Muscle layer of duodenum (tissue), 2 donors: ENCODE measurements around the gene BCL2.

Experiments used
- H3K27ac ChIP-seq: one replicate; pipeline ENCODE4 v1.7.0; 2013; ENCODE audit warnings: mild to moderate bottlenecking, low read length
- H3K27me3 ChIP-seq: one replicate; pipeline ENCODE4 v1.7.0; 2013; ENCODE audit warnings: low read depth, mild to moderate bottlenecking, control low read depth, low read length
- H3K36me3 ChIP-seq, 2 donors: one replicate each; pipeline ENCODE4 v1.7.0; 2013; ENCODE audit warnings: low read length in 2 of 2, control low read depth in 1 of 2, mild to moderate bottlenecking in 1 of 2; ENCODE audit not compliant: insufficient read depth in 2 of 2, control insufficient read depth in 1 of 2
- H3K4me1 ChIP-seq, 2 donors: one replicate each; pipeline ENCODE4 v1.7.0; 2013; ENCODE audit warnings: low read length in 2 of 2, mild to moderate bottlenecking in 2 of 2, control low read depth in 1 of 2, moderate library complexity in 1 of 2; ENCODE audit not compliant: insufficient read depth in 2 of 2, control insufficient read depth in 1 of 2
- H3K4me3 ChIP-seq, 2 donors: one replicate each; pipeline ENCODE4 v1.7.0; 2013; ENCODE audit warnings: low read length in 2 of 2, low read depth in 1 of 2, mild to moderate bottlenecking in 1 of 2
- H3K9me3 ChIP-seq, 2 donors: one replicate each; pipeline ENCODE4 v1.7.0; 2013; ENCODE audit warnings: low read length in 2 of 2, control low read depth in 1 of 2, mild to moderate bottlenecking in 1 of 2; ENCODE audit not compliant: control insufficient read depth in 1 of 2
- donor health status: healthy.

Gene BCL2

GRCh38 chr18:63290821-63291200 is 28.8 kb downstream of the BCL2 start:
- Histone ChIP-seq H3K4me3 (no peak overlapping the region), H3K4me1 (peaks cover 9 to 40% of the 10 kb centered on the region in 2 donors), H3K9me3 (no peaks in the 10 kb centered on the region), H3K27ac (no peak overlapping the region), H3K36me3 (no peaks in the 10 kb centered on the region), H3K27me3 (no peaks in the 10 kb centered on the region)

- H3K4me1 ChIP-seq, result peaks cover 9 to 40% of the 10 kb centered on the region in 2 donors
- no peak overlapping the region for H3K4me3 ChIP-seq
- H3K9me3 ChIP-seq, result no peaks in the 10 kb centered on the region
- H3K27me3 ChIP-seq, result no peaks in the 10 kb centered on the region
- no peaks in the 10 kb centered on the region for H3K36me3 ChIP-seq
- H3K27ac ChIP-seq, result no peak overlapping the region
Measured at GRCh38 chr18:63290166-63290820, 29.3 kb downstream of the BCL2 start.

GRCh38 chr18:63288311-63288710 is 31.3 kb downstream of the BCL2 start:
- Histone ChIP-seq H3K27me3 (no peaks in the 10 kb centered on the region), H3K4me3 (no peak overlapping the region), H3K27ac (peak overlapping the region; percentile 44), H3K9me3 (no peaks in the 10 kb centered on the region), H3K4me1 (peaks cover 3 to 43% of the 10 kb centered on the region in 2 donors), H3K36me3 (no peaks in the 10 kb centered on the region)

GRCh38 chr18:63287691-63288220 is 31.8 kb downstream of the BCL2 start:
- H3K4me1 ChIP-seq, result peaks cover 3 to 37% of the 10 kb centered on the region in 2 donors
- peak overlapping the region; percentile 44 for H3K27ac ChIP-seq
- H3K4me3 ChIP-seq, result no peak overlapping the region
- H3K9me3 ChIP-seq, result no peaks in the 10 kb centered on the region
- H3K27me3 ChIP-seq, result no peaks in the 10 kb centered on the region
- no peaks in the 10 kb centered on the region for H3K36me3 ChIP-seq

- H3K27ac ChIP-seq, result no peak overlapping the region
Measured at GRCh38 chr18:63286926-63287325, 32.6 kb downstream of the BCL2 start.

GRCh38 chr18:63284827-63285733 is 34.5 kb downstream of the BCL2 start:
- peaks cover 3 to 31% of the 10 kb centered on the region in 2 donors for H3K4me1 ChIP-seq
- H3K9me3 ChIP-seq, result no peaks in the 10 kb centered on the region
- H3K36me3 ChIP-seq, result no peaks in the 10 kb centered on the region
- H3K4me3 ChIP-seq, result no peak overlapping the region
- H3K27me3 ChIP-seq, result no peaks in the 10 kb centered on the region
- peak overlapping the region; percentile 11 for H3K27ac ChIP-seq

More at GRCh38 chr18:63286926-63287325, 32.6 kb downstream of the BCL2 start:
- Histone ChIP-seq H3K9me3 (no peaks in the 10 kb centered on the region), H3K4me1 (peaks cover 3 to 36% of the 10 kb centered on the region in 2 donors), H3K4me3 (no peak overlapping the region), H3K36me3 (no peaks in the 10 kb centered on the region), H3K27me3 (no peaks in the 10 kb centered on the region)

- Histone ChIP-seq H3K4me3 (no peak overlapping the region), H3K27me3 (no peaks in the 10 kb centered on the region), H3K27ac (peak overlapping the region; percentile 13), H3K9me3 (no peaks in the 10 kb centered on the region), H3K4me1 (peaks cover 3 to 31% of the 10 kb centered on the region in 2 donors), H3K36me3 (no peaks in the 10 kb centered on the region)
Measured at GRCh38 chr18:63284173-63284799, 35.3 kb downstream of the BCL2 start.

- Histone ChIP-seq H3K27me3 (no peaks in the 10 kb centered on the region), H3K27ac (peak overlapping the region; percentile 13), H3K9me3 (no peaks in the 10 kb centered on the region), H3K4me3 (no peak overlapping the region), H3K4me1 (peaks cover 3 to 26% of the 10 kb centered on the region in 2 donors), H3K36me3 (no peaks in the 10 kb centered on the region)
Measured at GRCh38 chr18:63283305-63284094, 36.1 kb downstream of the BCL2 start.

GRCh38 chr18:63282793-63283192 is 36.8 kb downstream of the BCL2 start:
- H3K27ac ChIP-seq, result no peak overlapping the region
- H3K4me3 ChIP-seq, result no peak overlapping the region
- H3K4me1 ChIP-seq, result peaks cover 0 to 19% of the 10 kb centered on the region in 2 donors
- no peaks in the 10 kb centered on the region for H3K27me3 ChIP-seq
- H3K9me3 ChIP-seq, result no peaks in the 10 kb centered on the region
- no peaks in the 10 kb centered on the region for H3K36me3 ChIP-seq

GRCh38 chr18:63273222-63273927 is 46.2 kb downstream of the BCL2 start:
- Histone ChIP-seq H3K9me3 (no peaks in the 10 kb centered on the region), H3K27me3 (no peaks in the 10 kb centered on the region), H3K27ac (no peak overlapping the region), H3K4me1 (peaks cover 3 to 7% of the 10 kb centered on the region in 2 donors), H3K36me3 (no peaks in the 10 kb centered on the region), H3K4me3 (no peak overlapping the region)
